H1 (cell line): Measurements from ENCODE around the gene PRSS22. TPM values are rescaled to one million over a fixed set of nuclear protein-coding genes. Genes with fewer than 3 reads are reported as not detected.
A peak's percentile ranks its signal among the peaks of the same experiment; 100 is the strongest.

Experiments
- CTCF ChIA-PET: fragments of 300-600 bp; sonication (Branson Sonifier 250); formaldehyde crosslinking; loops from one replicate; lab custom pipeline; 2021; ENCODE audit not compliant: partially characterized antibody; lab: Charles Lee
- POLR2A ChIA-PET: fragments of 300-600 bp; sonication (Branson Sonifier 250); formaldehyde crosslinking; loops from one replicate; lab custom pipeline; 2021; ENCODE audit warnings: inconsistent platforms; ENCODE audit not compliant: partially characterized antibody; lab: Charles Lee
- DNase-seq, 2 experiments: peaks; one replicate each; pipeline versions ENCODE4 v3.0.0 to v3.0.0-alpha.2; 2010 to 2022; ENCODE audit warnings: low spot score in 2 of 2, low read depth in 1 of 2, mixed read lengths in 1 of 2
- FAIRE-seq: peaks from 2 replicates; lab custom pipeline; 2011; peaks lifted over from hg19 to GRCh38; lab: Jason Lieb, UNC
- H2AFZ ChIP-seq: 2 replicates; pipeline ENCODE4 v1.8.1; 2012; ENCODE audit warnings: low read length, inconsistent platforms
- H2AK5ac ChIP-seq: 2 replicates; pipeline ENCODE4 v1.6.1; 2013; ENCODE audit warnings: low read depth, low read length
- H2BK120ac ChIP-seq: replicated peaks from 2 replicates; pipeline ENCODE3; 2013; ENCODE audit warnings: low read depth, low read length, inconsistent platforms
- H2BK12ac ChIP-seq: 2 replicates; pipeline ENCODE4 v1.6.1; 2013; ENCODE audit warnings: low read depth, low read length
- H2BK15ac ChIP-seq: 2 replicates; pipeline ENCODE4 v1.6.1; 2013; ENCODE audit warnings: low read length
- H2BK20ac ChIP-seq: 2 replicates; pipeline ENCODE4 v1.6.1; 2013; ENCODE audit warnings: low read length
- H2BK5ac ChIP-seq: 2 replicates; pipeline ENCODE4 v1.6.1; 2013; ENCODE audit warnings: low read depth, low read length
- H3K14ac ChIP-seq: 2 replicates; pipeline ENCODE4 v1.6.1; 2013; ENCODE audit warnings: inconsistent platforms; ENCODE audit not compliant: insufficient read length
- H3K18ac ChIP-seq: 2 replicates; pipeline ENCODE4 v1.6.1; 2013; ENCODE audit warnings: low read length; ENCODE audit errors: extremely low read depth
- H3K23ac ChIP-seq: 2 replicates; pipeline ENCODE4 v1.6.1; 2013; ENCODE audit warnings: inconsistent platforms; ENCODE audit not compliant: insufficient read length
- H3K23me2 ChIP-seq: 2 replicates; pipeline ENCODE4 v1.6.1; 2013; ENCODE audit warnings: low read depth, low read length
- H3K27ac ChIP-seq: 2 replicates; pipeline ENCODE4 v1.6.1; 2011; ENCODE audit warnings: low read depth, low read length, inconsistent platforms
- H3K27me3 ChIP-seq, 4 experiments: replicated peaks in 1 of 4; 1 replicate in 1 of 4; 2 replicates in 3 of 4; pipeline versions ENCODE4 v1.6.1 to v1.8.1; 2011 to 2013; ENCODE audit warnings: low read length in 3 of 4, mild to moderate bottlenecking in 3 of 4, inconsistent platforms in 2 of 4, mixed read lengths in 2 of 4, moderate library complexity in 1 of 4; ENCODE audit not compliant: control insufficient read depth in 3 of 4, insufficient read depth in 3 of 4; ENCODE audit errors: extremely low read depth in 1 of 4
- H3K36me3 ChIP-seq, 4 experiments: 2 replicates each; pipeline versions ENCODE4 v1.6.1 to v1.8.1; 2011 to 2013; ENCODE audit warnings: mild to moderate bottlenecking in 4 of 4, low read length in 3 of 4, moderate library complexity in 2 of 4, control low read depth in 1 of 4, inconsistent platforms in 1 of 4; ENCODE audit not compliant: insufficient read depth in 4 of 4, control insufficient read depth in 2 of 4
- H3K4ac ChIP-seq: replicated peaks from 2 replicates; pipeline ENCODE3; 2013; ENCODE audit warnings: low read length, low read depth, mixed read lengths, inconsistent platforms; ENCODE audit not compliant: insufficient read length
- H3K4me1 ChIP-seq, 4 experiments: replicated peaks in 1 of 4; 1 replicate in 1 of 4; 2 replicates in 3 of 4; pipeline versions ENCODE4 v1.6.1 to v1.8.1; 2011 to 2013; ENCODE audit warnings: low read length in 3 of 4, inconsistent platforms in 2 of 4, mixed read lengths in 1 of 4; ENCODE audit not compliant: insufficient read depth in 4 of 4, control insufficient read depth in 3 of 4
- H3K4me2 ChIP-seq, 2 experiments: 2 replicates each; pipeline versions ENCODE4 v1.6.1 to v1.8.1; 2011 to 2013; ENCODE audit warnings: low read depth in 2 of 2, low read length in 2 of 2, control low read depth in 1 of 2, inconsistent platforms in 1 of 2, mild to moderate bottlenecking in 1 of 2; ENCODE audit not compliant: insufficient read depth in 1 of 2
- H3K4me3 ChIP-seq, 4 experiments: fragments of 200-600, 300-600 bp in 1 of 4; sonication (generic), shearing (Covaris generic), sonication (Bioruptor Twin) in 1 of 4; 2 replicates each; pipeline versions ENCODE4 v1.5.1 to v1.8.1; 2011 to 2016; ENCODE audit warnings: low read length in 4 of 4, low read depth in 3 of 4, control low read depth in 2 of 4, inconsistent platforms in 2 of 4, mild to moderate bottlenecking in 2 of 4, mixed read lengths in 1 of 4, moderate library complexity in 1 of 4; ENCODE audit not compliant: insufficient read depth in 2 of 4; ENCODE audit errors: extremely low read depth in 1 of 4
- H3K56ac ChIP-seq: replicated peaks from 2 replicates; pipeline ENCODE3; 2013; ENCODE audit warnings: low read depth, mild to moderate bottlenecking, mixed read lengths, low read length, inconsistent platforms; ENCODE audit not compliant: insufficient read length
- H3K79me1 ChIP-seq: 2 replicates; pipeline ENCODE4 v1.6.1; 2013; ENCODE audit warnings: low read depth, low read length, control low read depth
- H3K79me2 ChIP-seq, 2 experiments: 2 replicates each; pipeline versions ENCODE4 v1.6.1 to v1.8.1; 2012 to 2013; ENCODE audit warnings: low read length in 2 of 2, mild to moderate bottlenecking in 2 of 2, inconsistent platforms in 1 of 2; ENCODE audit not compliant: insufficient read depth in 2 of 2, control insufficient read depth in 1 of 2
- H3K9ac ChIP-seq, 4 experiments: replicated peaks in 1 of 4; 1 replicate in 1 of 4; 2 replicates in 3 of 4; pipeline versions ENCODE4 v1.6.1 to v1.8.1; 2011 to 2013; ENCODE audit warnings: low read depth in 3 of 4, low read length in 3 of 4, control low read depth in 2 of 4, mild to moderate bottlenecking in 2 of 4, moderate library complexity in 2 of 4, inconsistent platforms in 1 of 4; ENCODE audit errors: extremely low read depth in 1 of 4
- H3K9me3 ChIP-seq, 2 experiments: 2 replicates each; pipeline versions ENCODE4 v1.6.1 to v1.8.1; 2012 to 2013; ENCODE audit warnings: mild to moderate bottlenecking in 2 of 2, moderate library complexity in 2 of 2, control low read depth in 1 of 2, inconsistent platforms in 1 of 2, low read depth in 1 of 2, low read length in 1 of 2, mixed read lengths in 1 of 2; ENCODE audit not compliant: insufficient read depth in 2 of 2
- H4K20me1 ChIP-seq, 2 experiments: replicated peaks in 1 of 2; 2 replicates each; pipeline versions ENCODE3 to v1.8.1; 2011 to 2013; ENCODE audit warnings: inconsistent platforms in 2 of 2, low read length in 2 of 2, mild to moderate bottlenecking in 1 of 2; ENCODE audit not compliant: insufficient read depth in 2 of 2, control insufficient read depth in 1 of 2
- H4K5ac ChIP-seq: 2 replicates; pipeline ENCODE4 v1.6.1; 2013; ENCODE audit warnings: low read length, low read depth, mixed read lengths, inconsistent platforms; ENCODE audit not compliant: insufficient read length
- H4K8ac ChIP-seq: 2 replicates; pipeline ENCODE4 v1.8.0; 2013; ENCODE audit warnings: mild to moderate bottlenecking, moderate library complexity, low read length, inconsistent platforms; ENCODE audit not compliant: insufficient read depth; ENCODE audit errors: extremely low read depth
- H4K91ac ChIP-seq: replicated peaks from 2 replicates; pipeline ENCODE3; 2013; ENCODE audit warnings: low read length, mixed read lengths, inconsistent platforms; ENCODE audit not compliant: insufficient read length
- ASH2L ChIP-seq: fragments of 200-600, 300-600 bp; sonication (generic); IDR thresholded peaks from one replicate; pipeline ENCODE4 v1.7.1; 2017; ENCODE audit warnings: low read length
- GABPA ChIP-seq: IDR thresholded peaks from 2 replicates; pipeline ENCODE4 v1.6.1; 2011; ENCODE audit warnings: mild to moderate bottlenecking, low read length, moderate library complexity, borderline replicate concordance; ENCODE audit not compliant: insufficient read depth
- HDAC6 ChIP-seq: IDR thresholded peaks from one replicate; pipeline ENCODE4 v1.7.1; 2012; ENCODE audit warnings: low read depth, mild to moderate bottlenecking, inconsistent platforms, low read length, moderate library complexity
- KDM5A ChIP-seq: fragments of 200-600 bp; IDR thresholded peaks from 2 replicates; pipeline ENCODE4 v1.7.1; 2012; ENCODE audit warnings: mild to moderate bottlenecking, low read length, inconsistent platforms, mixed read lengths
- PHF8 ChIP-seq: fragments of 200-600 bp; sonication (generic); conservative IDR thresholded peaks from 2 replicates; pipeline ENCODE4 v1.7.1; 2012; ENCODE audit warnings: low read depth, mild to moderate bottlenecking, inconsistent platforms, low read length, moderate library complexity
- RBBP5 ChIP-seq: IDR thresholded peaks from 2 replicates; pipeline ENCODE4 v1.7.1; 2012; ENCODE audit warnings: low read depth, mild to moderate bottlenecking, inconsistent platforms, low read length, moderate library complexity, borderline replicate concordance
- TAF1 ChIP-seq: IDR thresholded peaks from 2 replicates; pipeline ENCODE4 v1.6.1; 2011; ENCODE audit warnings: mild to moderate bottlenecking, low read depth, low read length
- TAF7 ChIP-seq: optimal IDR thresholded peaks from 2 replicates; pipeline ENCODE3; 2011; ENCODE audit warnings: low read depth, mild to moderate bottlenecking, inconsistent platforms, low read length, moderate library complexity, borderline replicate concordance
- YY1 ChIP-seq: IDR thresholded peaks from 2 replicates; pipeline ENCODE4 v1.6.1; 2011; ENCODE audit warnings: low read depth, mild to moderate bottlenecking, low read length
- WGBS, 2 experiments: shearing (Covaris generic) in 1 of 2; methylation state at CpG; one replicate each; pipeline versions ENCODE4 v1.1.6 to v1.1.7; 2013 to 2015; ENCODE audit warnings: low lambda C conversion rate in 2 of 2, mixed read lengths in 2 of 2, inconsistent platforms in 1 of 2, low coverage in 1 of 2, missing lambda C conversion rate in 1 of 2; ENCODE audit not compliant: insufficient replicate concordance in 2 of 2, insufficient coverage in 1 of 2, insufficient read length in 1 of 2; ENCODE audit errors: extremely low coverage in 1 of 2, missing lambda C conversion rate in 1 of 2; 5-methylcytosine and 5-hydroxymethylcytosine counted together
- polyA plus RNA-seq, 7 experiments: library from polyadenylated mRNA; depleted of rRNA in 3 of 7; stranded (reverse) in 5 of 7; unstranded in 2 of 7; fragments of >200 nt in 5 of 7; fragments of 200-250 nt in 2 of 7; gene quantifications; 1 replicate in 5 of 7; 2 replicates in 1 of 7; 4 replicates in 1 of 7; pipeline versions ENCODE4 v1.2.1 to v1.2.3, GENCODE V29; 2011 to 2013; ENCODE audit warnings: missing spikeins in 2 of 7, mixed read lengths in 2 of 7
- total RNA-seq: library from RNA; stranded (reverse); fragmentation: NEBNext Ultra II Directional; extraction: Animal tissue kit (Norgen Biotek cat#: 25700); gene quantifications from 2 replicates; pipeline ENCODE4 v1.2.1, GENCODE V29; 2021
- TF ChIP-seq, protein P1 (sequence below): IDR thresholded peaks from 2 replicates; pipeline ENCODE4 v1.6.1; 2012; ENCODE audit warnings: inconsistent platforms

Gene PRSS22
- total and polyA plus RNA-seq, 2 of the 8 experiments (the other 6 are each of a cell fraction or from before 2014, with no cell fraction given): 4.0 to 4.4 TPM

DNA sequence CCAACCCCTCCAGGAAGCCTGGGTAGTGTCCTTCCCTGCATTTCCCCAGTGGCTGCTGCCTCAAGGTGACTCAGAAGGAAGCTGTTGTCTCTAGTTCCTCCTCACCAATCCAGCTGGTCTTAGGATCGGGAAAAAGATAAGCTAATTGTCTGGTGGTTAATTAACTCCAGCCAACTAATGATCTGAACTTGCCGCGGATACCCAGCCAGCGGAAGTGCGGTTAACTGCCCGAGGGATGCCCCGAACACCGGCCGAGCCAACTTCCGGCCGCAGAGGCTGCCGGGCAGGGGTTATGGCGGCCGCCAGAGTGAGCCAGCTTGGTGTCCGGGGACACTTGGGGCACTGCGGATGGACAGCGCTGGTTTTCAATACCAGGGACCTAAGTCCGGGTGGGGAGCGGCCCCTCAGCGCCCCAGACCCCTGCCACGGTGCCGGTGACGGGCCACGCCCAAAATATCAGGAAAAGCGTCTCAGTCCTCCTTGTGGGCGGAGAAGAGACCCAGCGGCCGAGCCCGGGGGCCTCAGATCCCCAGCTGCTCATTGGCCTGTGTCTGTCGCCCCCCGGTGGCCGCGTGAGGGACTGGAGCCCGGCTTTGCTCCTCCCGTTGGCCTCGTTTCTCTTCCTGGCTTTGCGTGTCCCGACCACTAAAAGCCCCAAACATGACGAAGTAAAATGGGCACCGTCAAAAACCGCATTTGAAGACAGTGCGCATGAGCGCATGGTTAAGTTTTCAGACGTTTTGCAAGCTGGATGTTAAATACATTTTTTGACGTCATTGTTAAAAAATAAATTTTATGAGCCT is 10.2 kb upstream of the PRSS22 start:
- Histone ChIP-seq H2BK12ac (no peak overlapping the region), H3K79me2 (no peaks in the 10 kb centered on the region), H3K9me3 (no peaks in the 10 kb centered on the region), H4K8ac (peak overlapping the region; percentile 88; the same call in 1 of the 2 replicates), H2AK5ac (no peak overlapping the region), H3K27me3 (peaks cover 7 to 40% (median 32%) of the 10 kb centered on the region in 4 experiments), H2BK120ac (no peak overlapping the region), H3K9ac (peak overlapping the region in 2 of 4 experiments; percentile 20 to 29; a peak in 2 of 7 replicates), H4K20me1 (no peaks in the 10 kb centered on the region), H3K4me1 (no peaks in the 10 kb centered on the region), H3K18ac (peak overlapping the region; percentile 97), H3K56ac (no peak overlapping the region), H3K4me3 (peak overlapping the region; percentile 29 to 61 (median 57)), H3K27ac (peak overlapping the region; percentile 58; the same call in 1 of the 2 replicates), H2BK20ac (no peak overlapping the region), H4K91ac (peak overlapping the region; percentile 18), H2BK5ac (peak overlapping the region; percentile 85), H2AFZ (peak overlapping the region; percentile 100), H3K36me3 (no peaks in the 10 kb centered on the region; a peak in 1 of 8 replicates), H3K4ac (no peak overlapping the region), H3K4me2 (peak overlapping the region; percentile 71 to 84), H4K5ac (peak overlapping the region; percentile 73), H3K23me2 (peaks cover 2% of the 10 kb centered on the region; the same call in 1 of the 2 replicates), H2BK15ac (no peak overlapping the region), H3K14ac (no peak overlapping the region), H3K23ac (no peak overlapping the region), H3K79me1 (no peaks in the 10 kb centered on the region)
- ChIA-PET CTCF (interaction anchor here (0.7 to 6.5 kb wide), 30 partner anchors 9 to 170 kb away, joined by 3 to 90 read pairs (median 5); partner anchors contain the start of genes FLYWCH2, PRSS33 and PRSS41), POLR2A (interaction anchor here (0.6 to 1.8 kb wide), 16 partner anchors 9 to 150 kb away, joined by 3 to 8 read pairs (median 4); partner anchors contain the start of genes CLDN6, ELOB, FLYWCH1 and FLYWCH2)
- 5% methylated on average over 40 of the region's 45 CpGs; no CpG with 5 or more reads in 1 of the 2 experiments for WGBS, 2 experiments
- FAIRE-seq (no peak), DNase-seq (peak; percentile 83 to 99)
- TF ChIP-seq YY1 (peak; percentile 95), TAF1 (peak; percentile 82), GABPA (peak; percentile 91), TAF7 (peak; percentile 25), ASH2L (peak; percentile 63), HDAC6 (no peak), KDM5A (peak; percentile 89), PHF8 (peak; percentile 93), RBBP5 (peak; percentile 27; the same call in 1 of the 2 replicates)
- TF ChIP-seq, protein P1, sequence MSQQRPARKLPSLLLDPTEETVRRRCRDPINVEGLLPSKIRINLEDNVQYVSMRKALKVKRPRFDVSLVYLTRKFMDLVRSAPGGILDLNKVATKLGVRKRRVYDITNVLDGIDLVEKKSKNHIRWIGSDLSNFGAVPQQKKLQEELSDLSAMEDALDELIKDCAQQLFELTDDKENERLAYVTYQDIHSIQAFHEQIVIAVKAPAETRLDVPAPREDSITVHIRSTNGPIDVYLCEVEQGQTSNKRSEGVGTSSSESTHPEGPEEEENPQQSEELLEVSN: peak; percentile 62
